Stimulated activated naive CD8-positive, alpha-beta T cell treated with anti-CD3 and anti-CD28 coated beads, Interleukin-15, amount 100 ng/mL, for 72 hours (primary cell): ENCODE results near the gene KLHL26.

Experiments
- ATAC-seq: fragments of 150-1000 bp; cut with Tn5 transposase; 2 replicates; pipeline ENCODE4 v1.10.0; 2021; ENCODE audit warnings: mild to moderate bottlenecking, moderate library complexity
- DNase-seq, 2 donors: peaks; one replicate each; pipeline ENCODE4 v3.0.0; 2021 to 2022
- H3K27ac Mint-ChIP-seq, 2 donors: one replicate each; pipeline ENCODE4 v1.8.0; 2022; ENCODE audit warnings: mild to moderate bottlenecking in 2 of 2, mixed read lengths in 2 of 2, moderate library complexity in 2 of 2
- H3K27me3 Mint-ChIP-seq: one replicate; pipeline ENCODE4 v1.8.0; 2022; ENCODE audit warnings: mixed read lengths
- H3K4me1 Mint-ChIP-seq: one replicate; pipeline ENCODE4 v1.8.0; 2022; ENCODE audit warnings: mild to moderate bottlenecking, mixed read lengths
- H3K4me3 Mint-ChIP-seq, 2 donors: one replicate each; pipeline ENCODE4 v1.8.0; 2022; ENCODE audit warnings: mild to moderate bottlenecking in 2 of 2, mixed read lengths in 2 of 2, moderate library complexity in 1 of 2
- H3K9me3 Mint-ChIP-seq, 2 donors: one replicate each; pipeline ENCODE4 v1.8.0; 2022; ENCODE audit warnings: mixed read lengths in 2 of 2

KLHL26 gene

DNA sequence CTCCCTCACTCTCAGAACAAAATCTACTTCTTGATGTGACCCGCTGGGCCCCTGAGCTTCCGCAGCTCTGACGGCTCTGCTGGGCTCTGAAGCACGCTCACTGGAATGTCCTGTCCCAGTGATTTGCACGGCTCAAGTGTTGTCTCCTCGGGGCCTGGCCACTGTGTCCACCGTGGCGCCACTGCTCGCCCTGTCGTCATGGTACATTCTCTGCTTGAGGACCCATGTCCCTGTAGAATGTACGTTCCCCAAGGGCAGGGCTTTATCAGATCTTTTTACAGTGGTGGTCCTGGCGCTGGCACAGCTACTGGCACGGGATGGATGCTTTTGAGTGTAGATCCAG, 12.1 kb downstream of the KLHL26 start:
- peaks cover 23% of the 10 kb centered on the region for H3K4me1 Mint-ChIP-seq
- H3K4me3 Mint-ChIP-seq = no peak overlapping the region
- ATAC-seq (no peak), DNase-seq (no peak)
- H3K27ac Mint-ChIP-seq = no peak overlapping the region
- no peaks in the 10 kb centered on the region for H3K27me3 Mint-ChIP-seq
- peaks cover under 1 to 1% of the 10 kb centered on the region in 2 donors for H3K9me3 Mint-ChIP-seq

DNA sequence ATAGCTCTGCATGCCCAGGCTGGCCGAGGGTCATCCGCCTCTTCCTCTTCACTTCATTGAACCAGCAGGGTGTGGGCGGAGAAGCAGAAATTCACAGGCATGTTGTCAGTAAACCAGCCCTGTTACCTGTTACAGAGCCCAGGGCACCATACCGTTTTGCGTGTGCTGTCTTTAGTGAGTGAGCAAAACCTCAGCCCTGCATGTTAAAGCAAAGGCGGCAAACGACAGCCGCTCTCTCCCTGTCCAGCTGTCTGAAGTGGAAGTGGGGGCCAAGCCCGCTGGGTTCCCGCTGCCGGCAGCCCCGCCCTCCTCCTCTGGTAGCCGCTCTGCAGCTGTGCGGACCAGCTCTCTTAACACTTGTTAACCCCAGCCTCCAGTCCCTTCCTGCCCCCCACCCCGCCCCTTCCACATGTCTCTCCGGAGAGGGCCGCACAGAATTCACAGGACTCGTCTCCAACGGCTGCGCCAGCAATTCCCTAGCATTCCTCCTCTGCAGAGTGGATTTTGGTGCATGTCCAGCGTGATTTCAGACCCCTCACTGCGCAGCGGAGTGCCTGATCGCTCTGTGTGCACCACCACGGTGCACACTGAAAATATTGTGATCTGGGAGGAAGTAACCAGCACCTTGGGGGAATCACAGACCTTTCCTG, 12.7 kb downstream of the KLHL26 start:
- DNase-seq (no peak), ATAC-seq (no peak)
- Mint-ChIP-seq H3K9me3 (peaks cover 5% of the 10 kb centered on the region in 2 donors), H3K27ac (peak overlapping the region in 1 of 2 donors; percentile 55), H3K4me1 (peaks cover 23% of the 10 kb centered on the region), H3K4me3 (no peak overlapping the region), H3K27me3 (no peaks in the 10 kb centered on the region)

GRCh38 chr19:18650021-18650390, 13.2 kb downstream of the KLHL26 start:
- no peak overlapping the region for H3K27ac Mint-ChIP-seq
- no peak overlapping the region for H3K4me3 Mint-ChIP-seq
- peaks cover 5% of the 10 kb centered on the region in 2 donors for H3K9me3 Mint-ChIP-seq
- no peak for ATAC-seq
- DNase-seq = no peak
- H3K27me3 Mint-ChIP-seq = no peaks in the 10 kb centered on the region
- peaks cover 23% of the 10 kb centered on the region for H3K4me1 Mint-ChIP-seq

DNA sequence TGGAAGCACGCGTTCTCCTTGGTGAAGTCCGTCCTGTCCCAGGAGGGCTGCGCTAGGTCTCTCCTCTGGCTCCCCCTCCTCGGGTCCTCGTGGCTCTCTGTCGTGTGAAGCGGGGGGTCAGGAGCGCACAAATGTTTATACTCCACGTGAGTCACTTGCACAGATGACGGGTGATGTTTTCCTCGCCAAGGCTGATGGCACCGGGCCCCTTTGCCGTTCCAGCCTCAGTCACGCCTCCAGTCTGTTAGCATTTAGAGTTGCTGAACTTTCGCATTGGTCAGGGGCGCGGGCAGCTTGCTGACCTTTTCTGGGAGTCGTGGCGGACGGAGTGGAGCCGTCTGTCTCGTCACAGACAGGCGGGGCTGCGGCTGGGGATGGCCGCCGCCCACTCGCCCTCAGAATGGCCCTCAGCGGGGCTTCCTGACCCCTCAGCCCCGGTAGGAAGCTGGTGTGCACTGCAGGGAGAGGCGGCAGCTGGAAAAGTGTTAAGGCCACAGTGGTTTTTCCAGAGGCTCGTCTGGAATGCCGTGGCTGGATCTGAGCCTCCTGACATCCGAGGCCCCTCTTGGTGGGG, 13.7 kb downstream of the KLHL26 start:
- no peaks in the 10 kb centered on the region for H3K27me3 Mint-ChIP-seq
- ATAC-seq (no peak), DNase-seq (no peak)
- peaks cover 23% of the 10 kb centered on the region for H3K4me1 Mint-ChIP-seq
- peaks cover 5% of the 10 kb centered on the region in 2 donors for H3K9me3 Mint-ChIP-seq
- H3K4me3 Mint-ChIP-seq = no peak overlapping the region
- no peak overlapping the region for H3K27ac Mint-ChIP-seq

DNA sequence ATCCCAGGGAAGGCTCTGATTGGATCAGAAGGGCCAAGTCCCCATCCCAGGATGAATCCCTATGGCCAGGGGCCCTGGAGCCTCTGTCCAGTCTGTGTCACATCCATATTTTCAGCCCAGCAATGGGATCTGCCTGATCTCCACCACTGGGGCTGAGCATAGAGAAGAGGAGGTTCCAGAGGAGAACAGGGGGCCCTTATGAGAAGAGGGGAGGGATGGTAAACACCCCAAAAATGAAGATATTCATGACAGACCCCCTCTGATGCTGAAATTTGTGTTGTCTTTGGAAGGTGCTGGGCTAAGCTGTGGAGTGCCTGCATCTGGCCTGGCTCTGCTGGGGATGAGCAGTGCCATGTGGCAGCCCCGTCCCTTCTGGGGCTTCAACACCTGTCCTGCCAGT, 14.5 kb downstream of the KLHL26 start:
- ATAC-seq = no peak
- H3K27me3 Mint-ChIP-seq = no peaks in the 10 kb centered on the region

GRCh38 chr19:18651733-18652132, 14.9 kb downstream of the KLHL26 start:
- Mint-ChIP-seq H3K27me3 (no peaks in the 10 kb centered on the region), H3K9me3 (peaks cover 5% of the 10 kb centered on the region in 2 donors), H3K4me3 (no peak overlapping the region), H3K27ac (peak overlapping the region in 1 of 2 donors; percentile 59), H3K4me1 (peaks cover 23% of the 10 kb centered on the region)
- ATAC-seq (no peak), DNase-seq (no peak)

More for the DNA sequence above, 14.5 kb downstream of the KLHL26 start:
- peaks cover 5% of the 10 kb centered on the region in 2 donors for H3K9me3 Mint-ChIP-seq
- H3K27ac Mint-ChIP-seq = no peak overlapping the region
- no peak overlapping the region for H3K4me3 Mint-ChIP-seq
- DNase-seq = no peak
- H3K4me1 Mint-ChIP-seq = peaks cover 23% of the 10 kb centered on the region

GRCh38 chr19:18653853-18654252, 17.0 kb downstream of the KLHL26 start:
- Mint-ChIP-seq H3K4me3 (no peak overlapping the region), H3K9me3 (peaks cover 5% of the 10 kb centered on the region in 2 donors), H3K27me3 (no peaks in the 10 kb centered on the region), H3K4me1 (peaks cover 19% of the 10 kb centered on the region), H3K27ac (no peak overlapping the region)
- ATAC-seq (no peak), DNase-seq (no peak)

DNA sequence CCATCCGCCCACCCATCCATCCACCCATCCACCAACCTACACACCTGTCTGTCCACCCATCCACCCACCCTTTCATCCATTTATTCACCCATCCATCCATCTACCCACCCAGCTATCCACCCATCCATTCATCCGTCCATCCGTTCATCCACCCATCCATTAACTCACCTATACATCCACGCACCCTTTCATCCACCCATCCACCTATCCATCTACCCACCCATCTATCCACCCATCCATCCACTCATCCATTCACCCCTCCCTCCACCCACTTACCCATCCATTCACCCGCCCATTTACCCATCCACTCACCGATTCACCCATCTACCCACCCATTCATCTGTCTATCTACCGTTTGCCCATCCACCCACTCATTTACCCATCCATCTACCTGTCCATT, 17.6 kb downstream of the KLHL26 start:
- Mint-ChIP-seq H3K27ac (peak overlapping the region in 1 of 2 donors; percentile 2), H3K4me1 (peaks cover 18% of the 10 kb centered on the region), H3K27me3 (no peaks in the 10 kb centered on the region), H3K9me3 (peaks cover 5% of the 10 kb centered on the region in 2 donors), H3K4me3 (no peak overlapping the region)
- DNase-seq (no peak), ATAC-seq (no peak)

- no peaks in the 10 kb centered on the region for H3K27me3 Mint-ChIP-seq
- H3K9me3 Mint-ChIP-seq = peaks cover 5% of the 10 kb centered on the region in 2 donors
- no peak for DNase-seq
- H3K4me1 Mint-ChIP-seq = peaks cover 12% of the 10 kb centered on the region
- no peak for ATAC-seq
- no peak overlapping the region for H3K27ac Mint-ChIP-seq
- no peak overlapping the region for H3K4me3 Mint-ChIP-seq
Measured at GRCh38 chr19:18655173-18655844, 18.5 kb downstream of the KLHL26 start.

GRCh38 chr19:18656337-18657086, 19.7 kb downstream of the KLHL26 start:
- Mint-ChIP-seq H3K9me3 (peaks cover 5% of the 10 kb centered on the region in 2 donors), H3K27me3 (no peaks in the 10 kb centered on the region), H3K4me1 (peaks cover 20% of the 10 kb centered on the region), H3K4me3 (no peak overlapping the region), H3K27ac (no peak overlapping the region)
- DNase-seq = no peak
- ATAC-seq = no peak

DNA sequence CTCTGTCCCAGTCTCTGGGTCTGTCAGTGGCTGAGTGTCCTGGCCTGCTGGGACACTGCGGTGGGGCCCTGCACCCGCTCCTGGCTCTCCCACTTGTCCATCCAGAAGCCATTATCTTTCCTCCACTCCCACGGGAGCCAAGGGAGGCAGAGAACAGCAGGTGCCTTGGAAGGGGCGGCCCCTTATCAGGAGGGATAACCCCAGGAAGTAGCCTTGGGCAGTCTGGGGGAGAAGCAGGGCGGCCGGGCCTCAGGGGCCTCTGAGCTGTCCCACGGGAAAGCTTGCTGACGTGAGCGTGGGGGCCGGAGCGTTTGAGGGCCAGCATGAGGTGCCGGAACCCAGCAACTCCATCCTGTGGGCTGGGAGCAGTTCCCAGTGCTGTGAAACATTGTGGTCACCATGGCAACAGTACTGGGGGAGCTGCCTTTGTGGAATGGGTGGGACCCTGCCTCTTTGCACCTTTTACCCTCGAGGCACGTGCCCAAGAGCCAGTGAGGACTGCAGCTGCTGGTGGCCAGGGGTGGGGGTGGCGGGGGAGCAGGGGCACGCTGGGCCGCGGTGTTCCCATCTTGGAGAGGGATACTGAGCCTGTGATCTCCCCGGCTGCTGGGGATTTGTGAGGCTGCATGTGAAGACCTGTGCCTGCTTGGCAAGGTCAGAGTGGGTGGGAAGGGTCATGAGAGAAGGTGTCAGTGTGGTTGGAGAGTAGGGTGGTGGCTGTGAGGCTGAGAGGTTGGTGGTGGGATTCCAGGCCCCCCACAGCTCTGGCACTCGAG, 20.9 kb downstream of the KLHL26 start:
- ATAC-seq (no peak), DNase-seq (no peak)
- H3K4me3 Mint-ChIP-seq = no peak overlapping the region
- H3K27ac Mint-ChIP-seq = no peak overlapping the region
- peaks cover 5% of the 10 kb centered on the region in 2 donors for H3K9me3 Mint-ChIP-seq
- H3K27me3 Mint-ChIP-seq = no peaks in the 10 kb centered on the region
- peaks cover 21% of the 10 kb centered on the region for H3K4me1 Mint-ChIP-seq

GRCh38 chr19:18658366-18658855, 21.6 kb downstream of the KLHL26 start:
- Mint-ChIP-seq H3K9me3 (peaks cover 5% of the 10 kb centered on the region in 2 donors), H3K4me1 (peaks cover 27% of the 10 kb centered on the region), H3K27ac (peak overlapping the region in 1 of 2 donors; percentile 69), H3K27me3 (no peaks in the 10 kb centered on the region), H3K4me3 (no peak overlapping the region)
- ATAC-seq (no peak), DNase-seq (no peak)

GRCh38 chr19:18659281-18660050, 22.6 kb downstream of the KLHL26 start:
- ATAC-seq (no peak), DNase-seq (no peak)
- H3K4me3 Mint-ChIP-seq = no peak overlapping the region
- peaks cover 38% of the 10 kb centered on the region for H3K4me1 Mint-ChIP-seq
- H3K9me3 Mint-ChIP-seq = no peaks in the 10 kb centered on the region
- no peaks in the 10 kb centered on the region for H3K27me3 Mint-ChIP-seq
- peak overlapping the region in 1 of 2 donors; percentile 69 for H3K27ac Mint-ChIP-seq

- Mint-ChIP-seq H3K4me3 (no peak overlapping the region), H3K9me3 (no peaks in the 10 kb centered on the region), H3K4me1 (peaks cover 46% of the 10 kb centered on the region), H3K27ac (peak overlapping the region in 1 of 2 donors; percentile 41), H3K27me3 (no peaks in the 10 kb centered on the region)
- ATAC-seq (no peak), DNase-seq (no peak)
Measured at GRCh38 chr19:18660051-18660910, 23.5 kb downstream of the KLHL26 start.
